GM23338 (cell line): Measurements from ENCODE around the gene RBM43. TPM values are rescaled to one million over a fixed set of nuclear protein-coding genes. Genes with fewer than 3 reads are reported as not detected.

ENCODE experiments used
- ATAC-seq: fragments of 200-7000 bp; cut with Tn5 transposase; 3 replicates; pipeline ENCODE4 v1.9.1; 2020
- DNase-seq: peaks from one replicate; pipeline ENCODE4 v3.0.0-alpha.2; 2015; ENCODE audit warnings: low spot score
- H2AFZ ChIP-seq: fragments of 200-600 bp; sonication (generic); 2 replicates; pipeline ENCODE4 v1.8.0; 2016; ENCODE audit warnings: antibody characterized with exemption, mild to moderate bottlenecking, moderate library complexity
- H3F3A ChIP-seq: fragments of 200-600 bp; sonication (generic); replicated peaks from 2 replicates; pipeline ENCODE4 v1.8.0; 2017; ENCODE audit warnings: antibody characterized with exemption, mixed run types, low read depth
- H3K27ac ChIP-seq: fragments of 200-600 bp; sonication (generic); 2 replicates; pipeline ENCODE4 v1.6.1; 2016; ENCODE audit warnings: low read depth
- H3K27me3 ChIP-seq: fragments of 200-600 bp; sonication (generic); 2 replicates; pipeline ENCODE4 v1.8.0; 2016; ENCODE audit warnings: mild to moderate bottlenecking, mixed run types, moderate library complexity; ENCODE audit not compliant: insufficient read depth
- H3K36me3 ChIP-seq: fragments of 200-600 bp; sonication (generic); 2 replicates; pipeline ENCODE4 v1.8.0; 2016; ENCODE audit warnings: mild to moderate bottlenecking; ENCODE audit not compliant: insufficient read depth
- H3K4me1 ChIP-seq: fragments of 200-600 bp; sonication (generic); 2 replicates; pipeline ENCODE4 v1.8.0; 2016; ENCODE audit warnings: mild to moderate bottlenecking, moderate library complexity; ENCODE audit not compliant: insufficient read depth
- H3K4me2 ChIP-seq: fragments of 200-600 bp; sonication (generic); 2 replicates; pipeline ENCODE4 v1.7.1; 2017; ENCODE audit warnings: mixed run types
- H3K4me3 ChIP-seq: fragments of 200-600 bp; sonication (generic); 2 replicates; pipeline ENCODE4 v1.6.1; 2016; ENCODE audit warnings: mixed run types
- H3K79me2 ChIP-seq: fragments of 200-600 bp; sonication (generic); replicated peaks from 2 replicates; pipeline ENCODE4 v1.8.0; 2017; ENCODE audit warnings: mild to moderate bottlenecking; ENCODE audit not compliant: insufficient read depth
- H3K9me2 ChIP-seq: fragments of 200-600 bp; sonication (generic); 2 replicates; pipeline ENCODE4 v1.8.0; 2017; ENCODE audit not compliant: insufficient read depth
- H4K20me1 ChIP-seq: fragments of 200-600 bp; sonication (generic); replicated peaks from 2 replicates; pipeline ENCODE4 v1.8.0; 2017; ENCODE audit warnings: mild to moderate bottlenecking; ENCODE audit not compliant: insufficient read depth
- H3K27ac Mint-ChIP-seq: 2 replicates; pipeline ENCODE4 v1.8.0; 2020; ENCODE audit warnings: inconsistent platforms, mild to moderate bottlenecking, moderate library complexity, mixed read lengths
- H3K27me3 Mint-ChIP-seq: 3 replicates; pipeline ENCODE4 v1.8.0; 2022; ENCODE audit warnings: low read depth, mild to moderate bottlenecking, moderate library complexity, mixed read lengths, inconsistent platforms; ENCODE audit not compliant: insufficient read depth, poor library complexity
- H3K36me3 Mint-ChIP-seq: 3 replicates; pipeline ENCODE4 v1.8.0; 2021; ENCODE audit warnings: low read depth, mild to moderate bottlenecking, inconsistent platforms, moderate library complexity, mixed read lengths
- H3K4me1 Mint-ChIP-seq: 3 replicates; pipeline ENCODE4 v1.8.0; 2020; ENCODE audit warnings: mild to moderate bottlenecking, inconsistent platforms, mixed read lengths
- H3K4me3 Mint-ChIP-seq: 3 replicates; pipeline ENCODE4 v1.8.0; 2021; ENCODE audit warnings: moderate library complexity, mild to moderate bottlenecking, inconsistent platforms, mixed read lengths
- H3K9me3 Mint-ChIP-seq: 3 replicates; pipeline ENCODE4 v1.8.0; 2020; ENCODE audit warnings: moderate library complexity, mild to moderate bottlenecking, inconsistent platforms, mixed read lengths
- CREB1 ChIP-seq: fragments of 250-450 bp; sonication (Bioruptor Pico); IDR thresholded peaks from 2 replicates; pipeline ENCODE4 v1.5.0; 2020; ENCODE audit warnings: low read depth, mild to moderate bottlenecking, moderate library complexity
- CTCF ChIP-seq, 2 experiments: fragments of 200-600 bp in 1 of 2; sonication (generic) in 1 of 2; conservative IDR thresholded peaks; 2 replicates each; pipeline versions ENCODE4 v1.5.1 to v1.6.1; 2016 to 2017; ENCODE audit warnings: antibody characterized with exemption in 2 of 2, low read depth in 2 of 2, mild to moderate bottlenecking in 2 of 2, moderate library complexity in 1 of 2
- ETS1 ChIP-seq: IDR thresholded peaks from 2 replicates; pipeline ENCODE4 v1.6.1; 2016; ENCODE audit warnings: antibody characterized with exemption
- EZH2phosphoT487 ChIP-seq: fragments of 200-600 bp; sonication (generic); IDR thresholded peaks from one replicate; pipeline ENCODE4 v1.8.1; 2018; ENCODE audit warnings: antibody characterized with exemption; ENCODE audit not compliant: unreplicated experiment
- POLR2AphosphoS5 ChIP-seq: IDR thresholded peaks from 2 replicates; pipeline ENCODE4 v1.6.1; 2016; ENCODE audit warnings: antibody characterized with exemption, low read depth
- REST ChIP-seq: IDR thresholded peaks from one replicate; pipeline ENCODE4 v1.6.1; 2018; ENCODE audit warnings: antibody characterized with exemption; ENCODE audit not compliant: unreplicated experiment
- STAT1 ChIP-seq: IDR thresholded peaks from one replicate; pipeline ENCODE4 v1.6.1; 2016; ENCODE audit warnings: antibody characterized with exemption; ENCODE audit not compliant: unreplicated experiment
- ZNF114 ChIP-seq: fragments of 250-450 bp; sonication (Bioruptor Pico); IDR thresholded peaks from 2 replicates; pipeline ENCODE4 v1.5.0; 2020; ENCODE audit warnings: mild to moderate bottlenecking, moderate library complexity
- ZNF462 ChIP-seq: fragments of 250-450 bp; sonication (Bioruptor Pico); IDR thresholded peaks from 2 replicates; pipeline ENCODE4 v1.5.0; 2020; ENCODE audit warnings: mild to moderate bottlenecking, moderate library complexity
- polyA plus RNA-seq: library from polyadenylated mRNA; unstranded; fragments of >200 nt; fragmentation: Nextera tagmentation; extraction: Ambion mirVana; gene quantifications from 2 replicates; pipeline ENCODE4 v1.2.1, GENCODE V29; 2016
- total RNA-seq: library from RNA; depleted of rRNA; stranded (reverse); fragments of >200 nt; shearing (Covaris generic); gene quantifications from 2 replicates; pipeline ENCODE4 v1.2.3, GENCODE V29; 2014

Gene RBM43
- total and polyA plus RNA-seq, 2 experiments from 2014 or later, result 3.3 to 3.4 TPM

DNA sequence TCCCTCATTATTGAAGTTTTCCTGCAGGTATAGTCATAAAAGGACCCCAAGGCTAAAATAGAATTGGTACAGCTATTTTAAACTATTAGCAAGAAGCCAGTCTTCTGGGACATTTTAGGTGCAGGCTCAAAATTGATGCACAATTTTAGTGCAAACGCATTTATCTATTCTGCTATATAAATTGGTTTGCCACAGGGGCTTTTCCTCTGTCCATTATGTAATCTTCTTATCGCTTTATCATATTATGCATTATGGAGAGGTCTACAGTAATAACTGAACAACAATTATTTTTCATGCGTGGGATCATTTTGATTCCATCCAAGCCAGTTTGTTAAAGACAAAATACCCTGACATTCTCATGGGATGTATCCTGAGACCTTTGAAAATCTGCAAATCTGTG lies 54.6 kb downstream of the RBM43 start (continued):
- TF ChIP-seq CTCF (conservative IDR thresholded peaks at IDR 0.05; ENCODE audit: low read depth in 2 of 2), result no peak
- no peak for TF ChIP-seq EZH2phosphoT487
- TF ChIP-seq REST, result no peak
- TF ChIP-seq ETS1, result no peak
- no peak for TF ChIP-seq STAT1

- Mint-ChIP-seq H3K4me1 (no peaks in the 10 kb centered on the region), H3K27ac (no peak overlapping the region), H3K4me3 (no peak overlapping the region), H3K36me3 (no peaks in the 10 kb centered on the region), H3K9me3 (no peaks in the 10 kb centered on the region), H3K27me3 (no peaks in the 10 kb centered on the region)
- DNase-seq, result no peak
- Histone ChIP-seq H4K20me1 (no peaks in the 10 kb centered on the region), H3K4me3 (no peak overlapping the region), H3F3A (no peaks in the 10 kb centered on the region), H3K27me3 (no peaks in the 10 kb centered on the region), H3K36me3 (no peaks in the 10 kb centered on the region), H2AFZ (no peak overlapping the region), H3K4me2 (no peak overlapping the region), H3K4me1 (no peaks in the 10 kb centered on the region), H3K27ac (no peak overlapping the region), H3K79me2 (no peaks in the 10 kb centered on the region), H3K9me2 (peaks cover 3% of the 10 kb centered on the region; the same call in 1 of the 2 replicates)
- ATAC-seq, result no peak
- TF ChIP-seq ZNF462 (CRISPR knock-in tag) (no peak), CREB1 (CRISPR knock-in tag) (no peak), ZNF114 (CRISPR knock-in tag) (no peak), POLR2AphosphoS5 (no peak)
Observed at GRCh38 chr2:151206446-151206968, 55.2 kb downstream of the RBM43 start.
